T1000 (cell line): ENCODE results near the gene DNM3.

Source experiments
- DNase-seq: peaks from one replicate; lab custom pipeline; 2025; ENCODE audit warnings: mixed read lengths; lab: John Stamatoyannopoulos, UW

Gene DNM3

DNA sequence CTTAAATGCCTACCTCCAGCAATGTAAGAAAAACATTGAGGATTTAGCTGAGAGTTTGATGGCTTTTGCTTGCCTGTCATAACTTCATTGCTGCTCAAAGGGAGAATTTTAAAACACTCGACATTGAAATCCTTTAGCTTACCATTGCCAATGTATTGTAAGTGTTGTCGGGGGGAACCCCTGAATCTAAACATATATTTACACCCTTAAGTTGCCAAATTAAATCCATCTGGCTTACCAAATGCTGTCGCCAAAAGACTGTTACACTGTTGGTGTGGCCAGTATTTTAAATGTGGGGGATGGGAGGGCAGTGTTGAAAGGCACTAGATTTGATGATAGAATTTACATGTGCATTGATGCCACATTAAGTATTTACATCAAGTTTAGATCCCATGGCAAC is 554.3 kb downstream of the DNM3 start:
- no peak for DNase-seq

DNA sequence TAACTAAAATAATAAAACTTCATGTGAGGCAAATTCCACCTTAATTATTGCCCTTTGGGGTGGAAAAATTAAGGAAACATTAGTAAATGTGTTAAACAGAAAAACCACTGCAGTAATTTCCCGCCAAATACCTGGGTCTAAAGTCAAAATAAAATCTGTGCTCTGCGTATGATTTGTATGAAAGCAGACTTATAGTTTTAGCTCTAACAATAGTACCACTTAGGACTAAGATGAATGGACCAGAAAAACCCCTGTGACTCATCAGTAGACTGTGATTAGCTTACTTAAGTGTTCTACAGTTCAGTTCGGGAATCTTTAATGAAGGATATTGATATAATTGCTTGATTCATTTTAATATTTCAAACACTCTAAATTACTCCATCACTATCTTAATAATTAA is 555.9 kb downstream of the DNM3 start:
- DNase-seq: no peak

DNA sequence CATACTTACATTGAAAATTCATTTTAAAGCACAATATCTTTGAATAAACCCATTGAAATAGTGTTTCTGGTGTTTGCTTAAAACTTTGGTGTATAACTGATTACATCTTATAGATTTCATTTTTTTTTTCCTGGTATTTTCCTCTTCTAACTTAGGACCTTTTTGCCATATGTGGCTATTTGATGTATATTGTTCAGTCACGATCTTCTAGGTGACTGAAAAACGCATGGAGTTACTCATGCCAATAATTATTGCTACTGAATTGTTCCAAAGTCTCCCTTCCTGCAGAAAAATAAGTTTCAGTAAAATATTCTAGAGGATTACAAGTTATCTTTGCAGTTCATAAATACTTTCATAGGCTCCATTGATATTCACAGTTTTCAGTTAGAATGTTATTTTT is 556.3 kb downstream of the DNM3 start:
- DNase-seq: no peak

DNA sequence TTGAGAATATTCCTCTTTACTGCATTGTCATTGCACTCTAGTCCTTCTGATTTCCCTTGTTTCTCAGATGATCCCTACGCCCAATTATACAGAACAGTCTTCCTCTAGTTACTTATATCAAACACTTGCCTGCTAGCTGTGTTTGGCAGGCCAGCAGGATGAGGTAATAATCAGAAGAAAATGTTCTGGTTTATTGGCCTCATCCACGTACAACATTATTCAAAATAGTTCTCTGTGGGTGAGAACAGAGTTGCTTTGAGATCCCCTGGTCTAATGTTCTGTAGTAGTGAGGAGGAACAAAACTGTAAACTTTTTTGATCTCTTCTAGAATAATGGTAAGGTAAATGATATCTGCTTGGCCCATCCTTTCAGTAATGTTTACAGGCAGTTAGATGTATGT is 556.9 kb downstream of the DNM3 start:
- DNase-seq: no peak

DNA sequence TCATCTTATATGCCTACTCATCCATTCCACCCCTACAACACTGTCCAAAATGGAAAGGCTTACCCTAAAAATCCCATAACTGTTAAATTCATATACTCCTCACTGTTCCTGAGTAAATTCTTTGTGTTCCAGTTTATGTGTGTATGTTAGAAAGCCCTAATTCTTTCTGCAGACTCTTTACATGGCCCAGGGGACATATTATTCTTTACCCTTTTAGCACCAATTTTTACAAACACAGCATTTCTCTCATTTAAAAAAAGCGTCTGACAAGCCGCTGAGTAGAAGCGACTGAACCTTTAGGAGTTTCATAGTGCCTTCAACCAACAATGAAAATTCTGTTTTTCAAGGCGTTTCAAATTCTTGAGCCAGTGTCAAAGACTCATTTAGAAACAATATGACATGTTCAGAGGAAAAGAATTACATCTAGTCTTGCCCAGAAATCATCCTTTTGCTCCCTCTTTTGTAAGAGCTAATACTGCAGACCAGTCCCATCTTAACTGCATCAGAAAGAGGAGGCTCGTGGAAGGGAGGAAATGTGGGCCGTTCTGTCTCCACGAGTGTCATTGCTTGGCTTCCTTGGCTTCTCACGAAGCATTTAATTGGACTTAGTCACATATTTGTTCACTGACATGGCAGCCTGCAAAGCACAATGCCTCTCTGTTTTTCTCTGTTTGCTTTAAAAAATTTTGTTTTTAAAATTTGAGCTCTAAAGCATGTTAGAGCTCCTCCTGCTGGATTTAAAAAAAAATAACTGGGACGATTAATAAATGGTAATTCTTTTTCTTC is 557.9 kb downstream of the DNM3 start:
- peak; percentile 43 for DNase-seq

DNA sequence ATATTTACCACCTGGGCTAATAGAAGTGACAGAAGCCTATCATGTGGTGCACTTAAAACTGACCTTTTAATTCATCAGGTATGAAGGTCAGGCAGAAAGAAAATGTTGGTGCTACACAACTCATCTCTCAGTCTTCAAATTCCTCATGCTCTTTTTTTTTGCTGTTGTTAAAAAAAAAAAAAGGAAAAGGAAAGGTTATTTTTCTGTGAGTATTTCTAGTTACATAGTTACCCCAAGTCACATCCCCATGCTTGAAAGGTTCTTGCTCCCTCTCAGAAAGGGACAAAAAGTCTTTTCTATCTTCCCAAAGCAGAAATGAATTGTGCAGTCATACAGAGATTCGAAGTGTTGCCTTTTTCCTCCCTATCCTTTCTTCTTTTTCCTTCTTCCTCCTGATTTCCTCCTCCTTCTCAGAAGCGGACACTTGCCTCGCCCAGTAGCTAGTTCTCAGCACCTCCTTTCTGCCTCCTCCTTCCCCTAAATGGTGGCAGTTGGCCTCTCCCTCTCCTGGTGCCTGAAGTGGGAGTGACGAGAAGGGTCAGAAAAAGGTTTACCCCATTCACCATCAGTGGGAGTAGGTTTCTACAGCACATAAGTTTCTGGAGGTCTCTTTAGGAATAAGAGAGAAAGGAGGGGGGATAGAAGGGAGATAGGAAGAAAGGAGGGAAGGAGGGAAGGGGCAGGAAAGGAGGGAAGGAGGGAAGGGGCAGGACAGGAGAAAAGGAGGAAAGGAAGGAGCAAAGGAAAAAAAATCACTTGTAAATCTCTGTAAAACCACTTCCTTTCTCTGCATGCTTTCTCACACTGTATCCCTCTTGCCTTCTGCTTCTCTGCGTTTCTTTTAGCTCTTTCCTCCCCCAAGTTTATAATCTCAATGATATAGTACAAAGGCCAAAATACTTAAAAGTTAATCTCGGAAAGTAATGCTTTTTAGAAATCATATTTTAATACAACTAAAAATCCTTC is 558.7 kb downstream of the DNM3 start:
- no peak for DNase-seq

DNA sequence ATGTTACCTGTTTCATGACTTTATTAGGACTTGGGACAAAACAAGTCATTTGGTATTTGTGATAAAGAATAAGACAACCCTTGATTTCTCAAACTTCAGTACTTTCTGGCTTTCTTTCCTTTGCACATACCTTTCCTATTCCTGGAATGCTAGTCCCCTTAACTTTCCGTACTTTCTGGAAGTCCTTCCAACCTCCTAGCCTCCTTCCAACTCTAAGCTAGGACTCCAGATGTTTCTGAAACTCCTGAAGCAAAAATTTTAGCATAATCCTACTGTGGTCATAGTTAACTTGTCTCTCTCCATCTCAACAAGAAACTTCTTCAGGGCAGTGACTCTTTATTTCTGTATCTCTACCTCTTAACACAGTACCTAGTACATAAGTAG is 559.4 kb downstream of the DNM3 start:
- no peak for DNase-seq

DNA sequence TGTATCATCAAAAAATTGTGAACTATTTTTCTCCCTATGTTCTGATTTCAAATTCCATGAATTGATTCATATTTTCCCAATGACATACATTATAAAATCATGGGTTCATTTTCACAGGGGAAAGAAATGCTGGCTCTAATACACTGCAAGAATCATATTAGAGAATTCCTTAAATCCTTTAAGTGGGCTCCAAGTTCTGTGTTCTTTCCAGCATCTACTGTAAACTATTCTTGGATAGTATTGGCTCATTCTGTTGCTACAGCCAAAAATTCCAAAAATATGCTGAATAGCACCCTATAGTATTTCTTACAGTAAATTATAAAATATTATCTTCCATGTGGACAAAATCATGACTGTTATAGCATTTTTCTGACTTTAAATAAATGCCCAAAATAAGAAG is 560.2 kb downstream of the DNM3 start:
- DNase-seq: no peak

DNA sequence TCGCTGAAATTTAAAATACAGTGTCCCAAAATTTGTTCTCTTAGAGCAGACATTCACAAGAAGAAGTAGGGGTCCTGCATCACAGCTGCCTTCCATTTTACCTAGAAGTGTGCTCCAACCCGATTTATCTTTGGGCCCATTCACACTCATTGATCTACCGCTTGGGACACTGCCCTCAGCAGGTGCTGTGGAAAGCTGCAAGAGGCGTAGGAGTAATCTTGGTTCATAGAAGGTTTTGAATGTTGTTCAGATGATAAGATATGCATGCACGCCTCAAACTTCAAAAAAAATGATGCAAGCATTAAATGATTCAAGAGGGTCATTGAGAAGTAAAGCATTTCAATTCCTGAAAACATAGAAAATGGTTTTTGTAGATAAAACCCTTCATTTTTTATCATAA is 560.6 kb downstream of the DNM3 start:
- no peak for DNase-seq

DNA sequence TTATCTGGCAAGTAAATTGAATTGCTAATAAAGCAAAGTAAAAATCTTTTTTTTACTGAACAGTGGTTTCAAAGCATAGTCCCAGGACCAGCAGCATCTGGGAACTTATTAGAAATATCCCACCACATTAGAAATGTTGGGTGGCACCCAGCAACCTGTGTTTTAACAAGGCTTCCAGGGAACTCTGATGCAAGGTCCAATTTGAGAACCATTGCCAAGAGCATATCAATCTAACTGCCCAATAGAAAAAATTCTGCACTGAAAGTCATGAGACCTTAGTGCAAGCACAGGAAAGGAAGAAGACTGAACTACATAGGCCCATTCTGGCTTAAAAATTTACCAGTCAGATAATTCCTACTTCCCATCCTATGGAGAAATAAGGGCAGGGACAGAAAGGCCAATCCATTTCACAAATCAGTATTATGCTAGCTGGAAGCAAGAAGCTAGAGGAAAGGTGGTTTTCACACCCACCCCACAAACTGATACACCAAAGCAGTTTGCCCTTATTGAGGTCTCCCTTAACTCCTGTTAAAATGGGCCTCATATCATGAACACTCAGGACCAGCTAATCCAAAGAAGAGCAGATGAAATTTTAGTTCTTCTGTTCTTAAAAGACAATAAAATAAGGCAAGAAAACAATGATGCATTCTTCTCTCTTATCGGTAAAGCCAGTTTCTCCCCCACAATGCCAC is 561.7 kb downstream of the DNM3 start:
- no peak for DNase-seq

DNA sequence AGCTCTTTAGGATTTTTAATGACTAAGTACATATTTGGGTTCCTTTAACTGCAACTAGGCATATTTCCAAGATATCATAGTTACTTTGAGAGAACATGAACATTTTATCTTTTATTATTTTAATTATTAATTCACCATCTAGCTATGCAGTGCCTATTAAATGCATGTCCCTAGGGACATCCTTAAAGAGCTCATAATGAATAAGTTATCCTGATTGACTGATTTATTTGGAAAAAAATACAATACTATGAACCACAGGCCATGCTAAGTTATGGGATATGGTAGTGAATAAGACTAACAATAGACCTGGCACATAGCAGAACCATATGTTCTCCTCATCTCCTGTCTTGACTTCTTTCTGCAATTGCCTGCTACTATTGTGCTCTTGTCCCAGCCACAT is 562.8 kb downstream of the DNM3 start:
- DNase-seq: no peak

DNA sequence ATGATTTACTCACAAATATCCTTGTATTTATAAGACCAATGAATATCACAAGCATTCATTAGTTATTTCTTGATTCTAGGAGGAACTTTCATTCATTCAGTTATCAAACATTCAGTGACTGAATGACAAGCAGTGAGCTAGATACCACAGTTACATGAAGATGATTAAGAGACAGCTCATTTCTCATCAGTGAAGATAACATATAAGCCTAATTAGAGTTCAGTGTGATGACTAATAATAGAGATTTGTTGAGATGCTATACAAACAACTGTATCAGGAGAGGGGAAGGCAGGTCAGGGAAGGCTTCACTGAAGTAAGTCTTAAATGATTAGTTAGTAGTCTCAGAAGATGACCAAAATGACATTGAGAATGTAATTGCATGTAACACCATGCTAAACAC is 564.6 kb downstream of the DNM3 start:
- DNase-seq: no peak

DNA sequence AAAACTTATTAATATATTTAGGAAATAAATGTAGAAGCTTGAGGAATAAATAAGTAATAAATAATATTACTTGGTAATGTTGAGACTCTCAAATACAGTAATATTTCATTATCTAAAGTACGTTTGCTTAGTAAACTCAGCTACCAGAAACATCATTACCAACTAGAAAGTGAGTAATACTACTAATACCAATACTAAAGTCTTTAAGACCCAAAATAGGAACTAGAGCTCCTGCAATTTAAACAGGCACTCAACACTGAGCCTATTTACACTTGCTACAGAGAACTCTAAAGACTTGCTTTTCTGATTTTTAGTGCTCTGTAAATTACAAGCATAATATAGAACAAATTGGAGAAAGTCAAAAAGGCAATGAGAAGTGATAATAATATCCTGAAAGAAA is 565.7 kb downstream of the DNM3 start:
- DNase-seq: no peak

DNA sequence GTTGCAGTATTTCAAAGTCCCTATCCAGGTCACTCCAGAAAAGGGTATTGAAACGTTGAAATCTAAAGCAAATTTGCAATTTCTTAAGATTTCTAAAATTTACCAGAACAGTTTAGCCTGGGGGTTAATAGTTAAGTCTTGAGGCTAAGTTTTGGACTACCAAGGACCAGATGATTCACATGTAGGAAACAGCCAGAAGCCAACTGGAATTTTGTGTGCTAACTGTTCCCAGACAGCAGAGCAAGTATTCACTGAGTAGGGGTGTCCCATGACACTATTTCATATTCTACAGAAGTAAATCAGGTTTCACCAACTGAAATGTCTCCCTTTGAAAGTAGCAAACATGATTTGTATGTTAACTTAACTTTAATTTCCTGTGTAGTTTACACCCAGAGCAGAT is 567.7 kb downstream of the DNM3 start:
- no peak for DNase-seq

DNA sequence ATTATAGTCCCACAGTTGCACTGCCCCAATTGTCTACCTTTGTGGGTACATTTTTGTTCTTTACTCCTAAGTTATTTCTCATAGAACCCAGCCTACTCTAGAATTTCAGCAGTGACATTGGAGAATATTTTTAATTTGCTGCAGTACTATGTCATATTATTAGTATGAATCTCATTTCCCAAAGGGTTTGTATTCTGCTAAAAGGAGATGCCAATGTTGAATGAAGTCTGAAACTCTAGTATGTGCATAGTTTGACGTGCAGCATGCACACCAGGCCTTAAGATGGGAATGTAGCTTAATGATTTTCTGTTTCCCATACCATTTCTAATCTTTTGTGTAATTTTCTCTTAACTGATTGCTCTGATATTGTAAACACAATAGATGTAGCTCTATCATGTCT is 568.7 kb downstream of the DNM3 start:
- no peak for DNase-seq

DNA sequence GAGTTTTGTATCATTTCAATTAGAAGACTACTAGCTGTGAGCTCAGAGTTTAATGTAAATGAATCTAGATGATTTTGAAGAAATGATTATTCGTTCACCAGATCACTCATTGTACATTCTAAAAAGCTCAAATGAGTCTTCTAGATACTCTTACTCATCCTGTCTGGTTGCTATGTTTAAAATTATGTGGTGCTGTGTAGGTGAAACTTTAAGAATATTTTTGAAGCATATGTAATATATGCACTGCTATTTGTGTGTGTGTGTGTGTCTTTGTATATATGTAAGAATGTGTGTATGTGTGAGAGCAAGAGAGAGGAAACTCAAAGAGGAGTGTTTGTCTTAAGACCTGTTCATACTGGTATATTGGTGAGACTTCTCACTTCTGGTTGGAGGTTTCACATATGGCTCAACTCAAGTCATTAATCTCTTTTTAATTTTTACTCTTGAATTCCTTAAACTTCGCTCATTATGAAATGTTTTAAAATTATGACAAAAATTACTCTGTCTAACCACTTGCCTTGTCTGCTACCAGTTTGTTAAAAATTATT is 570.6 kb downstream of the DNM3 start:
- no peak for DNase-seq

DNA sequence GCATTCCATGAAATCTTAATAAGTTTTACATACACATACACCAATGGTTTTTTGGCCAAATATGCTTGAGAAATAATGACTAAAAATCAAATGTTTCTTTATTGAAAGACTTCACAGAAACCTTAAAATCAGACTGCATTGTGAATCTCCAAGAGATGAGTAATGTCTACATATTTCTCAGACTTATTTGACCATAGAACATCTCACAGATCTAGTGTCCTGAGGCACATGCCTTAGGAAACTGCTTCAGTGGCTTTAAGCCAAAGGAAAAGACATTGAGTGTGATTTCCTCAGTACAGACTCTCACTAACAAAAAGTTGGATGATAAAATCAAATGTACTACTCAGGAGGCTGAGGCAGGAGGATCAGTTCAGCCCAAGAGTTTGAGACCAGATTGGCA is 573.0 kb downstream of the DNM3 start:
- no peak for DNase-seq

DNA sequence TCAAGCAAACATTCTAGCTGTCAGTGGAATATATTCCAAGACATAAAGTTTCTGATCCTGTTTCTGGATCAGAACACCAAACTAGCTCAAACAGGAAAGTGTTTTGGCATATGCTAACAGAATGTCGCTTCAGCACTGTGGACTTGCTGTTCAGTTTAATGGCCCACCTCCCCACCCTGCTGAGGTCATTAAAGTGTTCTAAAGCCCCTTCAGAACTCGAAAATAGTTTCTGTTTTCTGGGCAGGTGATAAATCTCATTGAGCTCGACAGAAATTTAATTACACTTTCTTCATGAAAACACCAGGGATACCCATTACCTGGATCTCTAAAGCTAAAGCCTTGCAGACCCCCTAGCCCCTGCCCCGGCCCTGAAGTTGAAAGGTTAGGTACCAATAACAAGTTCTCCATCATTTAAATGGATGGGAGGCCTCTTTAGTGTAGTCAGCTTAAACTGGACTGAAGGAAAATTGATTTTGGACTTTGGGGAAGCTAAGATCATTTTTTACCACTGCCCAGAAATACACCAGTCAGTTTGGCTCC is 575.3 kb downstream of the DNM3 start:
- no peak for DNase-seq

DNA sequence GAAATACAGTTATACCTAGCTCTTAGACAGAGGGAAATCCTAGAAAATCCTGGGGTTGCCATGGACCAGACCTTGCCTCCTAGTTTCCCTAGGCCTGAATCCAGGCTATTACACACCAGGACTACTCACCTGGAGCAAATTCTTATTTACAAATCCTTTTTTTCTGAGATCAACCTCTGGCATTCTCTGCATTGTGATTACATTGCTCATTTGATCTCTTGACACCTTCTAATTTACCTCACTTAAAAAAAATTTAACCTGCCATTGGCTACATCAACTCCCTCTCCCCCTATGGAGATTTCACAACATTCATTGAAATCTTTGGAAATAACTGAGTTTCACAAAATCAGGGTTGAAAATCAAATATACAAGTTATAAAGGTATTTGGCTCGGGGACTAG is 576.3 kb downstream of the DNM3 start:
- no peak for DNase-seq

DNA sequence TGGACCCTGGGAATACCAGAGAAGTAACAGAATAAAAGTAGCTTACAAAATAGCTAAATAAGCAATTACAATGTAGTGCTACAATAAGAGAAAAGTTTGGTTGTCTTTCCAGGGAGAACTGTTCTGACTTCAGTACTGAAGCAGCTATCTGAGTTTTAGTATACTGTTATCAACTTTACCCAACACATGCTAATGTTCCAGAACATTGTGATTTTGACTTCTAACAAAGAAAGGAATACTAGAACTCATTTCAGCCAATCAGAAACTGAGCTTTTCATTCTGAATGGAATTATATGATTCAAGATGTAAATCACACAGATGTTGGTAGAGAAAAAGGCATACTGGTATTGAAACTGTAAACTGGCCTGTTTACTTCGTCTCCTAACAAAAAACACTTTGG is 579.1 kb downstream of the DNM3 start, which contains the start of gene C1orf105:
TSS of gene C1orf105 (plus strand) at position 301 of the 400 bp plus-strand sequence. CDS start 201 bp downstream, outside the sequence.
- no peak for DNase-seq

DNA sequence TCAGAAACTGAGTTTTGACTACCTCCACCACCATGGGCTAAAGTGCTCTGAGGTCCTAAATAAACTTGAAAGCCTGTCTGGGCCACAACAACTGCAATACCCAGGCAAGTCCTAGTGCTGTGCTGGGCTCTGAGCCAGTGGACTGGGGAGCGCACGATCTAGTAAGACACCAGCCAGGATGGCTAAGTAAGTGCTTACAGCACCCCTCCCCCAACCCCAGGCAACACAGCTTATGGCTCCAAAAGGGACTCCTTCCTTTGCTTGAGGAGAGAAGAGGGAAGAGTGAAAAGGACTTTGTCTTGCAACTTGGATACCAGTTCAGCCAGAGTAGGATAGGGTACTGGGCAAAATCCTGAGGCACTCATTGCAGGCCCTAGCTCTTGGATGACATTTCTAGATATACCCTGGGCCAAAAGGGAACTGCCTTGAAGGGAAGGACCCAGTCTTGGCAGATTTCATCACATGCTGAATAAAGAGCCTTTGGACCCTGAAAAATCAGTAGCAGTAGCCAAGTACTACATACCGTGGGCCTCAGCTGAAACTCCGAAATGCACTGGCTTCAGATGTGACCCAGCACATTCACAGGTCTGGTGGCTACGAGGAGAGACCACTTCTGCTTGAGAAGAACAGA is 580.8 kb downstream of the DNM3 start:
- no peak for DNase-seq
